ENCODE data around the gene LRRC53. TPM values are rescaled to one million over a fixed set of nuclear protein-coding genes. Genes with fewer than 3 reads are reported as not detected.

Gene LRRC53
- total and polyA plus RNA-seq, 9 of the 15 experiments (the other 6 are each of a cell fraction or from before 2014, with no cell fraction given): not detected

- TF ChIP-seq RERE (CRISPR knock-in tag; IDR thresholded peaks at IDR 0.05; ENCODE audit: borderline replicate concordance) (no peak), BHLHE40 (IDR thresholded peaks at IDR 0.05; ENCODE audit: low read length) (no peak)
These were observed 75.4 kb downstream of the LRRC53 start (continued) for GRCh38 chr1:74437035-74437434.

- Histone ChIP-seq H2AFZ (ENCODE audit: low read depth, low read length) (no peak overlapping the region), H3K27ac (ENCODE audit: extremely low read depth, low read depth, low read length) (no peak overlapping the region), H4K20me1 (replicated peaks; ENCODE audit: control insufficient read depth, insufficient read depth, low read length) (no peaks in the 10 kb centered on the region), H3K36me3 (ENCODE audit: control insufficient read depth, insufficient read depth, low read length) (no peaks in the 10 kb centered on the region), H3K27me3 (ENCODE audit: control insufficient read depth in 2 of 2, insufficient read depth in 2 of 2, low read length in 2 of 2) (no peaks in the 10 kb centered on the region), H3K4me2 (ENCODE audit: insufficient read depth, low read length) (no peak overlapping the region), H3K4me1 (replicated peaks in 1 of 2; ENCODE audit: control insufficient read depth in 2 of 2, insufficient read depth in 2 of 2, low read length in 2 of 2) (no peaks in the 10 kb centered on the region), H3K4me3 (no peak overlapping the region), H3K9ac (ENCODE audit: insufficient read depth in 1 of 2, low read depth in 2 of 2, low read length in 2 of 2) (no peak overlapping the region), H3K9me3 (replicated peaks; ENCODE audit: control insufficient read depth, insufficient read depth, low read depth, low read length) (no peaks in the 10 kb centered on the region), H3K9me1 (ENCODE audit: control insufficient read depth, insufficient read depth, low read length) (no peaks in the 10 kb centered on the region), H3K79me2 (ENCODE audit: control insufficient read depth, insufficient read depth, low read length) (no peaks in the 10 kb centered on the region)
- ChIA-PET CTCF (ENCODE audit: low intra/inter-chr PET ratio) (no interaction called here), POLR2A (no interaction called here)
- WGBS (ENCODE audit: insufficient coverage, low coverage, missing lambda C conversion rate): 0% methylated on average over 1 of the region's 1 CpG
- intact Hi-C loops (cut with micrococcal nuclease): no loop called here
- DNase-seq (ENCODE audit: extremely low read depth in 1 of 4, low spot score in 3 of 4): no peak
- no peak for FAIRE-seq
- ATAC-seq: no peak
- in situ Hi-C loops (cut with MboI): no loop called here
- BruUV-seq (replicated peaks): no TSS peak
- TF ChIP-seq, protein P1, sequence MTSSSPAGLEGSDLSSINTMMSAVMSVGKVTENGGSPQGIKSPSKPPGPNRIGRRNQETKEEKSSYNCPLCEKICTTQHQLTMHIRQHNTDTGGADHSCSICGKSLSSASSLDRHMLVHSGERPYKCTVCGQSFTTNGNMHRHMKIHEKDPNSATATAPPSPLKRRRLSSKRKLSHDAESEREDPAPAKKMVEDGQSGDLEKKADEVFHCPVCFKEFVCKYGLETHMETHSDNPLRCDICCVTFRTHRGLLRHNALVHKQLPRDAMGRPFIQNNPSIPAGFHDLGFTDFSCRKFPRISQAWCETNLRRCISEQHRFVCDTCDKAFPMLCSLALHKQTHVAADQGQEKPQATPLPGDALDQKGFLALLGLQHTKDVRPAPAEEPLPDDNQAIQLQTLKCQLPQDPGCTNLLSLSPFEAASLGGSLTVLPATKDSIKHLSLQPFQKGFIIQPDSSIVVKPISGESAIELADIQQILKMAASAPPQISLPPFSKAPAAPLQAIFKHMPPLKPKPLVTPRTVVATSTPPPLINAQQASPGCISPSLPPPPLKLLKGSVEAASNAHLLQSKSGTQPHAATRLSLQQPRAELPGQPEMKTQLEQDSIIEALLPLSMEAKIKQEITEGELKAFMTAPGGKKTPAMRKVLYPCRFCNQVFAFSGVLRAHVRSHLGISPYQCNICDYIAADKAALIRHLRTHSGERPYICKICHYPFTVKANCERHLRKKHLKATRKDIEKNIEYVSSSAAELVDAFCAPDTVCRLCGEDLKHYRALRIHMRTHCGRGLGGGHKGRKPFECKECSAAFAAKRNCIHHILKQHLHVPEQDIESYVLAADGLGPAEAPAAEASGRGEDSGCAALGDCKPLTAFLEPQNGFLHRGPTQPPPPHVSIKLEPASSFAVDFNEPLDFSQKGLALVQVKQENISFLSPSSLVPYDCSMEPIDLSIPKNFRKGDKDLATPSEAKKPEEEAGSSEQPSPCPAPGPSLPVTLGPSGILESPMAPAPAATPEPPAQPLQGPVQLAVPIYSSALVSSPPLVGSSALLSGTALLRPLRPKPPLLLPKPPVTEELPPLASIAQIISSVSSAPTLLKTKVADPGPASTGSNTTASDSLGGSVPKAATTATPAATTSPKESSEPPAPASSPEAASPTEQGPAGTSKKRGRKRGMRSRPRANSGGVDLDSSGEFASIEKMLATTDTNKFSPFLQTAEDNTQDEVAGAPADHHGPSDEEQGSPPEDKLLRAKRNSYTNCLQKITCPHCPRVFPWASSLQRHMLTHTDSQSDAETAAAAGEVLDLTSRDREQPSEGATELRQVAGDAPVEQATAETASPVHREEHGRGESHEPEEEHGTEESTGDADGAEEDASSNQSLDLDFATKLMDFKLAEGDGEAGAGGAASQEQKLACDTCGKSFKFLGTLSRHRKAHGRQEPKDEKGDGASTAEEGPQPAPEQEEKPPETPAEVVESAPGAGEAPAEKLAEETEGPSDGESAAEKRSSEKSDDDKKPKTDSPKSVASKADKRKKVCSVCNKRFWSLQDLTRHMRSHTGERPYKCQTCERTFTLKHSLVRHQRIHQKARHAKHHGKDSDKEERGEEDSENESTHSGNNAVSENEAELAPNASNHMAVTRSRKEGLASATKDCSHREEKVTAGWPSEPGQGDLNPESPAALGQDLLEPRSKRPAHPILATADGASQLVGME (CRISPR knock-in tag; IDR thresholded peaks at IDR 0.05): no peak
- no peak for TF ChIP-seq RHOXF2B (CRISPR knock-in tag; conservative IDR thresholded peaks at IDR 0.05)
- TF ChIP-seq PHB (CRISPR knock-in tag; IDR thresholded peaks at IDR 0.05): no peak
- TF ChIP-seq, protein P2, sequence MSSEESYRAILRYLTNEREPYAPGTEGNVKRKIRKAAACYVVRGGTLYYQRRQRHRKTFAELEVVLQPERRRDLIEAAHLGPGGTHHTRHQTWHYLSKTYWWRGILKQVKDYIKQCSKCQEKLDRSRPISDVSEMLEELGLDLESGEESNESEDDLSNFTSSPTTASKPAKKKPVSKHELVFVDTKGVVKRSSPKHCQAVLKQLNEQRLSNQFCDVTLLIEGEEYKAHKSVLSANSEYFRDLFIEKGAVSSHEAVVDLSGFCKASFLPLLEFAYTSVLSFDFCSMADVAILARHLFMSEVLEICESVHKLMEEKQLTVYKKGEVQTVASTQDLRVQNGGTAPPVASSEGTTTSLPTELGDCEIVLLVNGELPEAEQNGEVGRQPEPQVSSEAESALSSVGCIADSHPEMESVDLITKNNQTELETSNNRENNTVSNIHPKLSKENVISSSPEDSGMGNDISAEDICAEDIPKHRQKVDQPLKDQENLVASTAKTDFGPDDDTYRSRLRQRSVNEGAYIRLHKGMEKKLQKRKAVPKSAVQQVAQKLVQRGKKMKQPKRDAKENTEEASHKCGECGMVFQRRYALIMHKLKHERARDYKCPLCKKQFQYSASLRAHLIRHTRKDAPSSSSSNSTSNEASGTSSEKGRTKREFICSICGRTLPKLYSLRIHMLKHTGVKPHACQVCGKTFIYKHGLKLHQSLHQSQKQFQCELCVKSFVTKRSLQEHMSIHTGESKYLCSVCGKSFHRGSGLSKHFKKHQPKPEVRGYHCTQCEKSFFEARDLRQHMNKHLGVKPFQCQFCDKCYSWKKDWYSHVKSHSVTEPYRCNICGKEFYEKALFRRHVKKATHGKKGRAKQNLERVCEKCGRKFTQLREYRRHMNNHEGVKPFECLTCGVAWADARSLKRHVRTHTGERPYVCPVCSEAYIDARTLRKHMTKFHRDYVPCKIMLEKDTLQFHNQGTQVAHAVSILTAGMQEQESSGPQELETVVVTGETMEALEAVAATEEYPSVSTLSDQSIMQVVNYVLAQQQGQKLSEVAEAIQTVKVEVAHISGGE (CRISPR knock-in tag; IDR thresholded peaks at IDR 0.05): no peak
These were observed 76.3 kb downstream of the LRRC53 start for GRCh38 chr1:74436078-74436477.
